ENCODE results near the gene MOGAT3. TPM values are rescaled to one million over a fixed set of nuclear protein-coding genes. Genes with fewer than 3 reads are reported as not detected.

MOGAT3 gene
- total RNA-seq, 5 donors from 2014 or later (not counting 1 experiment from before 2014, with no cell fraction given): not detected

DNA sequence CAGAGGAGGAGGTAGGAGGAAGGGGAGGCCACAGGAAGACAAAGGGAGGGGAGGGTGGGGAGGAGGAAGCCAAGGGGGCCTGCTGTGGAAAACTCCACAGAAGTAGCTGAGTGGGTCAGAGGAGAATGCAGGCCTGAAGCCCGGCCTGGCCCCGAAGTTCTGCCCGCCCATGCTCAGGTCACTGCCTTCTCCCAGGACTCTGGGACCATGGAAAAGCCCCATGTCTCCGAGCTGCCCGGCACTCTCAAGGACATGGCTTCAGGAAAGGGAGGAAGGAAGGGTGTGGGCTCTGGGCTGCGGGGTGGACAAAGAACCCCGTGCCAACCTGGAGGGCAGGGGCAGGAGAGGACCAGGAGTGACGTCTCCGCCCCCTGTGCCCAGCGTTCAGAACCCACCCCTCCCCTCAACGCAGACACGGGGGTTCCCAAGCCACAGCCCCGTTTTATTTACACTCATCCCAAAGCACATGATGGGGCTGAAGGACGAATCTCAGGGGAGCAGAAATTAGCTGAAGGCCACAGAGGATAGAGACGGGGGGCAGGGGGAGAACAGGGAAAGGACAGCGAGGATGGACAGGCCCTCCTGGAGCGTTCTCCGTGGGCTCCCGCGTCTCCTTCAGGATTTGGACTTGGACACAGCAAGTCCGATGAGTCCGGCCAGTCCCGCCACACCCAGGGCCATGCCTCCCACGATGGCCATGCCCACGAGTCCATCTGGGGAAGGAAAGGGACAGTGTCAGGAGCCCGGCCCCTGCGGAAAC lies 38.5 kb upstream of the MOGAT3 start:
- Mint-ChIP-seq H3K27ac (no peak overlapping the region), H3K9me3 (no peaks in the 10 kb centered on the region), H3K36me3 (peaks cover 7% of the 10 kb centered on the region), H3K27me3 (no peaks in the 10 kb centered on the region), H3K4me1 (peaks cover 14 to 19% (median 19%) of the 10 kb centered on the region in 3 donors), H3K4me3 (no peak overlapping the region)
- Histone ChIP-seq H3K27ac (ENCODE audit: low read length) (no peak overlapping the region), H3K27me3 (replicated peaks in 1 of 2; ENCODE audit: control insufficient read depth in 2 of 2, extremely low read depth in 1 of 2, insufficient read depth in 2 of 2, low read length in 1 of 2) (no peaks in the 10 kb centered on the region), H3K4me1 (ENCODE audit: control insufficient read depth in 1 of 2, extremely low read depth in 1 of 2, insufficient read depth in 2 of 2, low read length in 2 of 2) (peaks cover 6 to 24% of the 10 kb centered on the region in 2 experiments), H3K36me3 (ENCODE audit: control insufficient read depth in 2 of 2, extremely low read depth in 1 of 2, insufficient read depth in 1 of 2, low read length in 1 of 2) (peaks cover 0 to 47% of the 10 kb centered on the region in 2 donors), H3K4me3 (ENCODE audit: control insufficient read depth in 1 of 2, extremely low read depth in 1 of 2, low read length in 1 of 2) (no peak overlapping the region), H3K9me3 (no peaks in the 10 kb centered on the region)
- CTCF ChIA-PET: interaction anchor here in 1 of 2 donors (0.6 kb wide), 1 partner anchor 19 kb away, joined by 3 read pairs; no protein-coding TSS in a partner anchor
- 89% methylated on average over 12 of the region's 27 CpGs for WGBS (ENCODE audit: insufficient coverage)
- POLR2A ChIA-PET: interaction anchor here in 1 of 2 donors (0.5 kb wide), 1 partner anchor 144 kb away, joined by 8 read pairs; no protein-coding TSS in a partner anchor
- DNase-seq: no peak
- ATAC-seq (replicated peaks in 1 of 4): no peak

DNA sequence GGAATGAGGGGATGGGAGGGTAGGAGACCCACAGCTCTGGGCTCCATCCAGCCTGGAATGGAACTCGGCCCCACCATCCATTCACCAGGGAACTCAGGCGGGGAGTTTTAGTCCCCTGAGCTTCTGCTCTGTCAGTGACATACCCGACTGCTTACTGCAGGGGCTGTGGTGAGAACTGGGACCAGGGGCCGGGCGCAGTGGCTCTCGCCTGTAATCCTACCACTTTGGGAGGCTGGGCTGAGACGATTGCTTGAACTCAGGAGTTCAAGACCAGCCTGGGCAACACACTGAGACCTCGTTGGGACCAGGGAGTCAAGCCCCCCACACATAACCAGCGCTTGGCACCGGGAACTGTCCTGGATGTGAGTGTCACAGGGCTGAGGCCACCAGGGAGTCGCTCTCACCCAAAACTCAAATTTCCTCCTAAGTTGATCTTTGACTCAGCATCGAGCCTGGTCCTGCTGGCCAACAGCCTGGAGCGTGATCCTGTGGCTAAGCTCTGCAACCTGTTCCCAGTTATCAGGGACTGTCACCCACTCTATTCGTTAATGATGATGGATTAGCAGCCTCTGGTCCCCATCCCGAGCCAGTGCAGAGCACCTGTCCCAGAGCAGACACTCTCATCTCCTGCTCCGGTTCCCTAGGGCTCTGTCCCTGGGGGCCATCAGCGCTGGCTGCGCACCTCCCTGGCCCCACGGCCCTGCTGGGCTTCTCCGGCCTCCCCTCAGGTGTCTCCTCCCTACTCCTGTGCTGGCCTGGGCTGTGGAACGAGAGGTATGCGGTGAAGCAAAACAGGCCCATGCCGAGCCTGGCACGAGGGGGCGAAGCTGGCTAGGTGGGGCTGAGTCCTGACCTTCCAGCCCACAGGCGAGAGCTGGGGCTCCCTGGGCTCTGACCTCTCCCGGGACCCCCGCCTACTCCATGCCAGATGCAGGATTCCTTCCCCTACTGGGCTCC lies 37.7 kb upstream of the MOGAT3 start:
- Mint-ChIP-seq H3K27me3 (no peaks in the 10 kb centered on the region), H3K4me3 (no peak overlapping the region), H3K36me3 (peaks cover 7% of the 10 kb centered on the region), H3K9me3 (no peaks in the 10 kb centered on the region), H3K4me1 (peaks cover 6 to 14% (median 14%) of the 10 kb centered on the region in 3 donors), H3K27ac (no peak overlapping the region)
- no peak overlapping the region for H3K4me3 ChIP-seq (ENCODE audit: control insufficient read depth in 1 of 2, extremely low read depth in 1 of 2, low read length in 1 of 2)
- POLR2A ChIA-PET: no interaction called here
- no peaks in the 10 kb centered on the region for H3K9me3 ChIP-seq
- ATAC-seq (replicated peaks in 1 of 4) (no peak), DNase-seq (no peak)
- H3K27me3 ChIP-seq (replicated peaks in 1 of 2; ENCODE audit: control insufficient read depth in 2 of 2, extremely low read depth in 1 of 2, insufficient read depth in 2 of 2, low read length in 1 of 2): no peaks in the 10 kb centered on the region
- H3K36me3 ChIP-seq (ENCODE audit: control insufficient read depth in 2 of 2, extremely low read depth in 1 of 2, insufficient read depth in 1 of 2, low read length in 1 of 2): peaks cover 0 to 47% of the 10 kb centered on the region in 2 donors
- peaks cover 1 to 15% of the 10 kb centered on the region in 2 experiments for H3K4me1 ChIP-seq (ENCODE audit: control insufficient read depth in 1 of 2, extremely low read depth in 1 of 2, insufficient read depth in 2 of 2, low read length in 2 of 2)
- CTCF ChIA-PET: interaction anchor here (0.6 to 0.8 kb wide), 2 partner anchors 18 to 21 kb away, joined by 3 read pairs; partner anchors contain the start of gene ZNHIT1 (in 1 of the 2)
- WGBS (ENCODE audit: insufficient coverage): 81% methylated on average over 20 of the region's 28 CpGs
- no peak overlapping the region for H3K27ac ChIP-seq (ENCODE audit: low read length)

DNA sequence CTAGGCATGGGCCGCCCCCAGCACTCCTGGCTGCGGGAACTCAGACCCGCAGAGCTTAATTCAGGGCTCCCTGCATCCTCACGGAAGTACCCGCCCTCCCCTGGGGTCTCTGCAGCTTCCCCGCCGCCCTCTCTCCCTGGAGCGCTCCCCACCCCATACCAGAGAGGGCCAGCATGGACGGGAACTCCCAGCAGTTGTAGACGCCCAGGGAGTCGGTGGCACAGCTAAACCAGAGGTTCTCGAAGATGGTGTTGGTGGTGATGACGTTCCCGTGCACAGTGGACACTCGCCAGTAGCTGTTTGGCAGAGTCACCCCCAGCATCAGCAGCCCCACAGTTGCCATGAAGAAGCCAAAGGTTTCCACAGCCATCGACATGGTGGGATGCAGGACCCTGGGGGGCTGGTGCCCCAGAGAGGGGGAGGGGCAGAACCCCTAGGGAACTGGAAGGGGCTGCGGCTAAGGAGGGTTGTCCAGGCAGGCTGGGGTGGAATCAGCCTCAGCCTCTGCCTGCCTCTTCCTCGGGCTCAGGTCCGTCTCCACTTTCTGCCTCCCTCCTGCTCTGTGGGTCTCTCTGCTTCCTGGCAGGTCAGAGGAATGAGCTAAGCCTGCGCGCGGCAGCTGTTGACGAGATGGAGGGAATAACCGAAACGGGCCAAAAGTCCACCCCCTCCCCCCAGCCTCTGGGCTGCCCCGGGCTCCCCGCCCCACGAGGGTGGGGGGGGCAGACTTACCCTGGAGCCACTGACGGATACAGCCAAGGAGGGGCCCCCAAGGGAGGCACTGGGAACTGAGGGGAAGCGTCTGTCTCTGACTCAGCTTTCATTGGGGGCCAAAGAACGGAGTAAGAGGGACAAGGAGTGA lies 36.6 kb upstream of the MOGAT3 start, which contains the start of gene CLDN15:
Gene CLDN15 (minus strand): TSS at position 597 of the 862 bp plus-strand sequence. CDS start 221 bp downstream, at position 376.
- no peak for DNase-seq
- ChIA-PET POLR2A (no interaction called here), CTCF (interaction anchor here (0.6 to 0.8 kb wide), 2 partner anchors 8 to 20 kb away, joined by 3 to 6 read pairs; partner anchors contain the start of genes PLOD3 (in 1 of the 2) and ZNHIT1 (in 1 of the 2))
- H3K36me3 Mint-ChIP-seq: peaks cover 5% of the 10 kb centered on the region
- H3K9me3 Mint-ChIP-seq: no peaks in the 10 kb centered on the region
- no peak within 1 kb of the TSS for H3K27ac ChIP-seq (ENCODE audit: low read length)
- H3K4me1 ChIP-seq (ENCODE audit: control insufficient read depth in 1 of 2, extremely low read depth in 1 of 2, insufficient read depth in 2 of 2, low read length in 2 of 2): peaks cover 0 to 11% of the 10 kb centered on the region in 2 experiments
- H3K36me3 ChIP-seq (ENCODE audit: control insufficient read depth in 2 of 2, extremely low read depth in 1 of 2, insufficient read depth in 1 of 2, low read length in 1 of 2): peaks cover 0 to 45% of the 10 kb centered on the region in 2 donors
- 83% methylated on average over 10 of the region's 31 CpGs for WGBS (ENCODE audit: insufficient coverage)
- H3K9me3 ChIP-seq: no peaks in the 10 kb centered on the region
- H3K27me3 Mint-ChIP-seq: no peaks in the 10 kb centered on the region
- H3K27ac Mint-ChIP-seq: no peak within 1 kb of the TSS
- H3K4me1 Mint-ChIP-seq: peaks cover 0 to 6% (median 5%) of the 10 kb centered on the region in 3 donors
- H3K27me3 ChIP-seq (replicated peaks in 1 of 2; ENCODE audit: control insufficient read depth in 2 of 2, extremely low read depth in 1 of 2, insufficient read depth in 2 of 2, low read length in 1 of 2): no peaks in the 10 kb centered on the region
- no peak within 1 kb of the TSS for H3K4me3 ChIP-seq (ENCODE audit: control insufficient read depth in 1 of 2, extremely low read depth in 1 of 2, low read length in 1 of 2)
- H3K4me3 Mint-ChIP-seq: no peak within 1 kb of the TSS
- no peak for ATAC-seq (replicated peaks in 1 of 4)

DNA sequence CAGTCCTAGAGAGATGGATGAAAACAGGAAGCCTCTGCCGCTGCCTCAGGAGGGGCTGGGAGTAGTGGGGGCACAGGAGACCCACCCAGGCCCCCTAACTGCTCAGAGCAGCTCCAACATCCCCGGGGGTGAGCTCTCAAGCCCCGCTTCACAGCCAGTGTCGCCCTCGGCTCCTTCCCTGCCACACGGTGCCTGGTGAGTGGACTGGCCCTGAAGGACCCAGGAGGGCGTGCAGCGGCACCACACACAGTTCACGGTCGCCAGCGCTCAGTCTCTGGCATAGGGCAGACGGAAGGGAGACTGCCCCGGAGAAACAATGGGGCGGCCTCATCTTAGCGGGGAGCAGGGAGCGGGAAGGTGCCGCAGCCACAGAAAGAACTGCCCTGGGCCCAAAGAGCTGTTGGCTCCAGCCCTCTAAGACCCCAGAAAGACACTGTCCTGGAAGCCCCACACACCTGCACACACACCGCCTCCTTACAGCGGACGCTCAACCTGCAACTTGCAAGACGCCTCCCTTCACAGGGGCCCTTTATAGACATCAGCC lies 35.5 kb upstream of the MOGAT3 start:
- no peaks in the 10 kb centered on the region for H3K9me3 Mint-ChIP-seq
- no peaks in the 10 kb centered on the region for H3K27me3 Mint-ChIP-seq
- peaks cover 0 to 9% of the 10 kb centered on the region in 2 experiments for H3K4me1 ChIP-seq (ENCODE audit: control insufficient read depth in 1 of 2, extremely low read depth in 1 of 2, insufficient read depth in 2 of 2, low read length in 2 of 2)
- WGBS (ENCODE audit: insufficient coverage): 85% methylated on average over 11 of the region's 21 CpGs
- peaks cover 0 to 45% of the 10 kb centered on the region in 2 donors for H3K36me3 ChIP-seq (ENCODE audit: control insufficient read depth in 2 of 2, extremely low read depth in 1 of 2, insufficient read depth in 1 of 2, low read length in 1 of 2)
- H3K27me3 ChIP-seq (replicated peaks in 1 of 2; ENCODE audit: control insufficient read depth in 2 of 2, extremely low read depth in 1 of 2, insufficient read depth in 2 of 2, low read length in 1 of 2): no peaks in the 10 kb centered on the region
- DNase-seq (no peak), ATAC-seq (replicated peaks in 1 of 4) (no peak)
- no peak overlapping the region for H3K4me3 ChIP-seq (ENCODE audit: control insufficient read depth in 1 of 2, extremely low read depth in 1 of 2, low read length in 1 of 2)
- POLR2A ChIA-PET: no interaction called here
- H3K27ac ChIP-seq (ENCODE audit: low read length): no peak overlapping the region
- CTCF ChIA-PET: interaction anchor here in 1 of 2 donors (0.8 kb wide), 1 partner anchor 18 kb away, joined by 6 read pairs; the partner anchor contains the start of genes PLOD3 and ZNHIT1
- no peak overlapping the region for H3K27ac Mint-ChIP-seq
- no peak overlapping the region for H3K4me3 Mint-ChIP-seq
- H3K36me3 Mint-ChIP-seq: peaks cover 5% of the 10 kb centered on the region
- peaks cover 0 to 5% (median under 1%) of the 10 kb centered on the region in 3 donors for H3K4me1 Mint-ChIP-seq
- no peaks in the 10 kb centered on the region for H3K9me3 ChIP-seq

DNA sequence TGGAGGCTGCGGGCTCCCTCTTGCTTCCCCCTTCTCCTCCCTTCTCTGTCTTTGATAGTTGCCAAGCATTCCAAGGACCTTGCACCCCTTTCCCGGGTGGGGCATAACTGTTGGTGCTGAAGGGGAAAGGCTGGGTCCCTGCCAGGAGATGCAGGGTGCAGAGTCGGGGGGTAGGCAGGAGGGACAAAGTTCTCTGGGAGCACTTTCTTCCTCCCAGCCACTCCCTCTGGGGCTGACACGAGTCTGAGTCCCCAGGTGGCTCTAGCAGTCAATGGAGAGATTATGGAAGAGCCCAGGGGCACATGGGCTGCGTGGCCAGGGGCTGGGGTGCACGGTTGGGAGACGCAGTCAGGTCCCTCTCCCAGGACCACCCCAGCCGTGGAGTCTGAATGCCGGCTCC lies 34.7 kb upstream of the MOGAT3 start:
- peaks cover 5 to 39% of the 10 kb centered on the region in 2 donors for H3K36me3 ChIP-seq (ENCODE audit: control insufficient read depth in 2 of 2, extremely low read depth in 1 of 2, insufficient read depth in 1 of 2, low read length in 1 of 2)
- POLR2A ChIA-PET: interaction anchor here in 1 of 2 donors (0.6 kb wide), 1 partner anchor 9 kb away, joined by 3 read pairs; the partner anchor contains the start of gene FIS1
- H3K4me3 Mint-ChIP-seq: no peak overlapping the region

More for the DNA sequence above, 34.7 kb upstream of the MOGAT3 start:
- Mint-ChIP-seq H3K4me1 (peaks cover 0 to 5% (median 3%) of the 10 kb centered on the region in 3 donors), H3K27me3 (no peaks in the 10 kb centered on the region), H3K27ac (no peak overlapping the region), H3K36me3 (peaks cover 4% of the 10 kb centered on the region), H3K9me3 (no peaks in the 10 kb centered on the region)
- peaks cover 0 to 9% of the 10 kb centered on the region in 2 experiments for H3K4me1 ChIP-seq (ENCODE audit: control insufficient read depth in 1 of 2, extremely low read depth in 1 of 2, insufficient read depth in 2 of 2, low read length in 2 of 2)
- no peak for DNase-seq
- CTCF ChIA-PET: no interaction called here
- 80% methylated on average over 1 of the region's 9 CpGs for WGBS (ENCODE audit: insufficient coverage)
- no peak overlapping the region for H3K27ac ChIP-seq (ENCODE audit: low read length)
- no peak overlapping the region for H3K4me3 ChIP-seq (ENCODE audit: control insufficient read depth in 1 of 2, extremely low read depth in 1 of 2, low read length in 1 of 2)
- no peaks in the 10 kb centered on the region for H3K27me3 ChIP-seq (replicated peaks in 1 of 2; ENCODE audit: control insufficient read depth in 2 of 2, extremely low read depth in 1 of 2, insufficient read depth in 2 of 2, low read length in 1 of 2)
- ATAC-seq (replicated peaks in 1 of 4): no peak
- H3K9me3 ChIP-seq: no peaks in the 10 kb centered on the region

Data from T-cell (primary cell).